Dermis microvascular lymphatic vessel endothelial cell (primary cell): ENCODE results near the gene SHH. TPM values are rescaled to one million over a fixed set of nuclear protein-coding genes. Genes with fewer than 3 reads are reported as not detected.

Experiments used
- DNase-seq, 2 donors: peaks; one replicate each; pipeline versions ENCODE4 v3.0.0 to v3.0.0-alpha.2; 2010; ENCODE audit warnings: low read depth in 2 of 2
- total RNA-seq: library from RNA; depleted of rRNA; stranded (reverse); fragments of >200 nt; gene quantifications from 2 replicates; pipeline ENCODE4 v1.2.1, GENCODE V29; 2014

SHH gene
- total RNA-seq, 1 donor from 2014 or later, result 0.13 TPM

DNA sequence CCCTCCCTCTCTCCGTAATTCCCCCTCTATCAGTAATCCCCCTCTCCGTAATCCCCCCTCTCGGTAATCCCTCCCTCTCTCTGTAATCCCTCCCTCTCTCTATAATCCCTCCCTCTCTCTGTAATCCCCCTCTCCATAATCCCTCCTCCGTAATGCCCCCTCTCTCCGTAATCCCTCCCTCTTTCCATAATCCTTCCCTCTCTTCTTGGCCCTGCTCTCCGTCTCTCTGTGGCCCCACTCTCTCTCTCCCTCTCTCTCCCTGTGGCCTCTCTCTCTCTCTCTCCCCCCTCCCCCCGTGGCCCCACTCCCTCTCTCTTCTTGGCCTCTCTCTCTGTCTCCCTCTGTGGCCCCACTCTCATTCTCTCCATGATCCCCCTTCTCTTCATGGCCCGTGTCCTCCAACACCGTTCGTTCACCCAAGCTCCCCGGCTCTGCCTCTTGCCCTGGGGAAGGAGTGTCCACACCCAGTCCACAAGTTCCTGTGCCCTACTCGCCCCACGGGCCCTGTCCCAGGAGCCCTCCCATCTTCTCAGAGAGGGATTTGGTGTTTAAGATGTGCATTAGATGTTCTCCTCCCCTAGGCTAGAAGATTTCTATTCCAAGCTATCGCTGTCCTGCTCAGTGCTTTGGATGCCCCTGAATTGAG lies 19.8 kb downstream of the SHH start:
- DNase-seq, result no peak

- DNase-seq, result no peak
Observed at GRCh38 chr7:155791836-155792235, 20.4 kb downstream of the SHH start.

GRCh38 chr7:155791214-155791737 lies 21.0 kb downstream of the SHH start:
- no peak for DNase-seq

DNA sequence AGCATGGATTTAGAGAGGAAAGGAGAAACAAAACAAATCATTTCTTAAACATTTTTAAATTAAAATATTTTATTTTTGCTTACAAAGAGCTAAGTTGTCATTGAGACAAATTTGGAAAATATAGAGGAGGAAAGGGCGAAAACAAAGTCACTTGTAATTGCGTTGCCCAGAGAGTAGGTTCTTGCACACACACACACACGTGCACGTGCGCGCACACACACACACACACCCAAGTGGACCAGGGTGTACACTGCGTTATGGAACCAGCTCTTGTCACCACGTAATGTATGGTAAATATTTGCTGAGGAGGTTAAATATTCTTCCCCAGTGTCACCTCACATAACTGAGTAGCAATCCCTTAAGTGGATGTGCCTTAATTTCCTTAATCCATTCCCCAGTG lies 21.6 kb downstream of the SHH start:
- no peak for DNase-seq

- no peak for DNase-seq
Observed at GRCh38 chr7:155789001-155789725, 23.1 kb downstream of the SHH start.

DNA sequence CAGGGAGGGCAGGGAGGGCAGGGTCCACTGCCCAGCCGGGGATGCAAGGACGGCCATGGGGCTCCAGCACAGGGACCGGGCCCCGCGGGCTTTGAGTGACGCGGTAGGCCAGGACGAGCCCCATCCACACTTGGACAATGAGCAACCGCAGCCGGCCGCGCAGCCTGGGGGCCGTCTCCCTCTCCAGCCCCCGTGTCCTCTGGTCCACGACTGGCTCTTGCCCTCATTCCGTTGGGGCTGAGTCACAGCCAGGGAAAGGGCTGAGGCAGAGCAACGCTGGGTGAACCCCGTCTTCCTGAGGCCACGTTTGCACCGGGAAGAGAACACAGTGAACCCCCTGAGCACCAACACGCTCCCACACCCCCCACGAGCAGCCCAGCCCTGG lies 23.7 kb downstream of the SHH start:
- DNase-seq, result no peak

DNA sequence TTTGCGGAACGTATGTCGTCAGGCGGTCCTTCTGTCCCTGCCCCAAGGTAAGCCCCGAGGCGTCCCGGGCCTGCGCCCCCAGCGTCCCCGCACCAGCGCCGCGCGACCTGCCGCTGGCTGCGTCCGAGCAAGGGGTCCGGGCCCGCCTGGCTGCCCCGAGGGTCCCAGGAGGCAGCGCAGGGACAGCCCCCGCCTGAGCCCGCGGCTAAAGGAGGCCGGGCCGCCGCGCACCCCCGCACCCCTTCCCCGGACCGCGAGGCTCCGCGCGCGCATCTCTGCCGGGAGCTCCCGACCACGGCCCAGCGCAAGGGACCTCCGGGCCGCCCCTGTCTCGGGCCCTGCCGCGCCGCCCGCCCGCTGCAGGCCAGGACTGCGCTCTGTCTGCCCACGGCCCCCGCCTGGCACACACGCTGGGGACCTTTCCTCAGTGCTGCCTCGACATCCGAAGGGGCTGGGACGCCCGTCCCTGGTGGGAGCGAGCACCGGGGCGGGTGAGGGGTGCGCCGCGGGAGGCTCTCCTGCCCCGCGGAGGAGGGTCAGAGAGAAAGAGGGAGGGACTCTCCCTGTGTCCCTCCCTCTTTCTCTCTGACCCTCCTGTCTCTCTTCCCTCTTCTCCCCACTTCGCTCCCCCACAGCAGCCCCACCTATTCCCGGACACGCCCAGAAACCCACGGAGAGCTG lies 25.0 kb downstream of the SHH start:
- DNase-seq, result no peak

DNA sequence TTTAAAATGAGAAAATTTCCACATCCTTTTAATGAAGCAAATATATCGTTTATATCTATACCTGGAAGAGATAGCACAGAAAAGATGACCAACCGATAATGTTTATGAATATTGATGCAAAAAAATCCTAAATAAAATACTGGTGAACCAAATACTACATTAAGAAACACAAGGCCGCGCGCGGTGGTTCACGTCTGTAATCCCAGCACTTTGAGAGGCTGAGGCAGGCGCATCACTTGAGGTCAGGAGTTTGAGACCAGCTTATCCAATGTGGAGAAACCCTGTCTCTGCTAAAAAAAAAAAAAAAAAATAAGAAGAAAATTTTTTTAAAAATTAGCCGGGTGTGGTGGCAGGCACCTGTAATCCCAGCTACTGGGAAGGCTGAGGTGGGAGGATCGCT lies 25.8 kb downstream of the SHH start:
- no peak for DNase-seq

DNA sequence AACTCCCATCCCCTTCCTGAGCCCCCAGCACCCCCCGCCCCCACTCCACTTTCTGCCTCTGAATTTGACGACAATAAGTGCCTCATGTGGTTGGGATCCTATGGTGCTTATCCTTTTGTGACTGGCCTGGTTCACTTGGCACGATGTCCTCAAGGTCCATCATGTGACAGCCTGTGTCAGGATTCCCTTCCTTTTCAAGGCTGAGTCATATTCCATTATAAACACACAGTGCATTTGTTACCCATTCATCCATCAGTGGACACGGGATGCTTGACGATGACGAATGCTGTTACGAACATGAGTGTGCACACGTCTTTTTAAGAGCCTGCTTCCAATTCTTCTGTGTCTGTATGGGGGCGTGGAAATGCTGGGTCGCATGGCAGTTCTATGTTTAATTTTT lies 26.7 kb downstream of the SHH start:
- peak; percentile 50 to 84 for DNase-seq

- no peak for DNase-seq
Observed at GRCh38 chr7:155782466-155782865, 29.8 kb downstream of the SHH start.

DNA sequence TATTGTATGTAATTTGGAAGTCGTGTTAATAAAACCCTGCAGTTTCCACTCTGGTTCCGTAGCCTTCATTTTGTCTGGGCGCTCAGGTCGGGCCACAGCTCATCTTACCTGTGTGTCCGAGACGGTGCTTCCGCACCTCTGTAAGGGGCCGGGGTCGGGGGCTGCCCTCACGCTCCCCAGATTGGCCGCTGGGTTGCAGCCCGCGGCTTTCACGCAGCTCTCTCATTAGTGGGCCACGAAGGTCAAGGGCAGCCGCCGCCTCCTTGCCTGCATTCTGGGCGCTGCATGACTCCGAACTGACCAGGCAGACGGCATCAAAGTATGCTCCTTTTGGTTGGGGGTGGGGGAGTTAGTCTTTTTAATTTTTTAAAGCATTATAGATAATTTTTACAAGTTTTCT lies 30.8 kb downstream of the SHH start:
- DNase-seq, result no peak

DNA sequence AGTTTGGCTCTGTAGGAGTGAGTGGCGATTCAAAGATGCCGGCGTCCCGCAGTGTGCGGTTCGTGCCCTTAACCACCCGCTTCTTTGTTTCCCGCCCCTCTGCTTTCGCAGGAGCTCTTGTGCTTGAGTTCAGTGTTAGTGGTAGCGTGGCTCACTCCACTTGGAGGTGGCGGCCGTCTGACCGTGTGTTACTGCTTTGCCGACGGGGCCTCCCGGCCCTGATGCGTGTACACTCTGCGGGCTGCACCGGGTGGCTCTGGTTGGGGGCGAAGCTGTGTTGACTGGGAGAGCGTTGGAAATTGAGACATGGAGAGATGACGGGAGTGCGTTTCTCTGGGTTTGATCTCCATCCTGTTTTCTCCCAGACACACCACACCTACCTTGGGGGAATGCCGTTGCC lies 31.4 kb downstream of the SHH start:
- no peak for DNase-seq

DNA sequence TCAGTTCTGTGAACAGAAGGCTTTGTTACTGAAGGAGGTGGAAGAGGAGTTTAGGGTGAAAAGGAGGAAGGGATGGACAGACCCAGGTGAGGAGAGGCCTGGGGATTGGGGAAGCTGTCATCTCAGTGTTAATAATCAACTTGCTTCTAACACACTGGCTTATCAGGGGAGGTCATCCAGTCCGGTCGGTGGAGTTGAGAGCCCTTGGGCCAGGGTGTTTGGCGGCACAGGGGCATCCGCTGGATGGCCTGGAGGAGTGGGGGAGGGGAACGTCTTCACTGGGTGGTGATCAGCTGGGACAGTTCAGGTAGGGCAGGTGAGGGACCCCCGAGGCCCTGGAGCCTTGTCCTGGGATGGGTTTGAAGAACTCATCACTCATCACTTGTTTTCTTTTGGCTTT lies 33.9 kb downstream of the SHH start:
- DNase-seq, result no peak

- DNase-seq, result no peak
Observed at GRCh38 chr7:155776606-155777005, 35.7 kb downstream of the SHH start.

DNA sequence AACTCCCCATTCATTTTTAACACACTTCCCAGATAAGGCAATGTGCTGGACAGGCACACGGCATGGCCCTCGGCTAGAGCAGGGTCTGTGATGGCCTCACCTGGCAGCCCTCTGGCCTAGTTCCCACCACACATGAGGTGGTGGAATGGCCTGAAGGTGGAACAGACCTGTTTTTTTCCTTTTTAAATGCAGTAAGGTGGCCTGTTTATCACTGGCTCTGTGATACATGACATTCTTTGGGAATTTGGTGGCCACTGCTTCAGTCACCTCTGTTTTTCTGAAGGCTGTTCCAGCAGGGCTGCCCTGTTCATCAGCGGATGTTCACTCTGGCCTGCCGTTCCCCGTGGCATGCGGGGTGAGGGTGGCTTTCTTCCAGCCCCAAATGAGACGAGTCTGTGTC lies 36.6 kb downstream of the SHH start:
- DNase-seq, result no peak

DNA sequence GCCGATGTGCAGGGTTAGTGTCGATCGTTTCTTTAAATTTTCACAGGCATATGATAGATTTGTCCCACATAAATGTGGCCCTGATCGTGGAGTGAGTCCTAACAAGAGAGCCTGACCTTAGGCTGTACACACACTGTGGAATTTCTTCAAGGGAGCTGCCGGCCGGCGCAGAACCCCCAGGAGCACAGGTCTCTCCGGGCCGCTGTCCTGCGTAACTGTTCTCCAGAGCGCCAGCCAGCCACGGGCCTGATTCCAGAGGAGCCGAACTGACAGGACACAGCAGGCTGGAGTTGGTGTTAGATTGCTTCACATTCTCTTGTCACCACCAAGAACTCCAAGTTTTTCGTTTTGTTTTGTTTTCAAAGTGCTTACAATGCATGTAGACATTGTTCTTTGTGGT lies 37.3 kb downstream of the SHH start:
- DNase-seq, result no peak

DNA sequence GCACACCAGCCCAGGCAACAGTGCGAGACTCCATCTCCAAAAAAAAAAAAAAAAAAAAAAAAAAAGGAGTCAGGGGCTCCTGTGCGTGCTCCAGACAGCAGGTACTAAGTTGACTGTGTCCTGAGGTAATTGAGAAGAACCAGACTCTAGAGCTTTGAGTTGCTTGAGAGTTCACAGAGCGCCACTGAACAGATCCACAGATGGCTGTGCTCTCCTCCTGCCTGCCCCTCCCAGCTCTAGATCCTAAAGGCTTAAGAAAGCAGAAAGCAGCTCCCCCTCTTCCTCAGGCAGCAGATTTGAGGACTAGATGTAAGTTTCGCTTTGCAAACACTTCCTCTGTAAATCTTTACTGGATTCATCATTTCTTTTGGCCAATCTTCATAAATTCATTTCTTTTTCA lies 38.7 kb downstream of the SHH start:
- DNase-seq, result no peak

- no peak for DNase-seq
Observed at GRCh38 chr7:155770241-155770640, 42.0 kb downstream of the SHH start.

- DNase-seq, result no peak
Observed at GRCh38 chr7:155769701-155770100, 42.6 kb downstream of the SHH start.

DNA sequence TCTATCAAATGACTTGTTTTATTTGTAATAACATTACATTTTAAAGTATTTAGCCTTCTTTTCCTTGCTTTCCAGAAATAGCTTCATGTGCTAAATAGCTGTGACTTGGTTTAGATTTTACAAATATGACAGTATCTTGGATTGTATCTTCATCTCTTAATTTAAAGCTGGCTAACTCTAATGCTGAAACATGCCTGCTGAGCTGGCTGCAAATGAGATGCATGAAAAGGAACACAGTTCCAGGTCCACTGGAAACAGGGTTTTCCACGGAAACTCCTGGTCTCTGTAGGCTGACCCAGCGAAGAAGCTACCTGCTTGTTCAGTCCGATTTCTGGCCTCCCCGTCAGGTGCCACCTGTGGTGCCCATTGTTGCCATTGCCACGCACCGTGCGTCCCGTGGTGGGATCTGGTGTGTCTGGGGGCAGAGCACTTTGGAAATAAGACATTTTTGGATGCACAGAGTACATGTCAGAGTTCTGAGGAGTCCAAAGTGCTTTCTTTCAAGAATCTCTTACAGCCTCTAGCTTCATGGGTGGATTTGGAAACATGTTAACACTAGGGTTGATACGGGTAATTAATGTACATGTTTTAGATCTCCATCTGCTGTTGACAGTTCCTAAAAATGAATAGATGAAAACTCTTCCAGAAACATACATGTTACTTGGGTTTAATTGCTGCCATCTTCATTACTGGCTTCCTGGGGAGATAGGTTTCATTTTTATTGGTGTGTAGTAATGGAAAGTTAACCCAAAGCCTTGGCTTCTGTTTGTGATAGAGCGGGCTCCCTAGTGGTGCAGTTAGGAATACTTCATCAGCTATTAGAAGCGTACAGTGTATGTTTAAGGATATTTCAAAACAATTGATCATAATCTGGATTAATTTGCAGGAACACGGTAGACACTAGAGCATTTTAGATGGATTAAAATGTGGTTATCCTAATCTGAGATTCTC lies 45.0 kb downstream of the SHH start:
- DNase-seq, result no peak

DNA sequence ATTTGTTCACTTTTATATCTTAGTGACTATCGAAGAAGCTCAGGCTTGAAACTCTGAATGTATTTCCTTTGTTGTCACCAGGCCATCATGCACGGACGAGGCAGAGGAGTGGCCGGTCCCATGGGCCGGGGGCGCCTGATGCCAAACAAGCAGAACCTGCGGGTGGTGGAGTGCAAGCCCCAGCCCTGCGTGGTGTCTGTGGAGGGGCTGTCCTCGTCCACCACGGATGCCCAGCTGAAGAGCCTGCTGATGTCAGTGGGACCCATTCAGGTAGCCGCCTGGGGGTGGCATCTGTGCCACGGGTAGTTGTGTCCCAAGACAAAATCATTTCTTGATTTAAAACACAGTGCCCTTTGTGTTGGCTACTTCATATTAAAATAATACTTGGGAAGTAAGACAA lies 45.9 kb downstream of the SHH start:
- DNase-seq, result no peak

- no peak for DNase-seq
Observed at GRCh38 chr7:155765458-155765857, 46.8 kb downstream of the SHH start.
